Fibroblast of skin of back (primary cell): Measurements from ENCODE around the gene AURKA.
"Not testable (repeated sequence)": the region's sequence is repeated elsewhere in the genome, so short reads cannot be mapped to it uniquely, and the experiment has no call there.

Source experiments
- DNase-seq: peaks from one replicate; pipeline ENCODE4 v3.0.0-alpha.2; 2013

The AURKA gene

DNA sequence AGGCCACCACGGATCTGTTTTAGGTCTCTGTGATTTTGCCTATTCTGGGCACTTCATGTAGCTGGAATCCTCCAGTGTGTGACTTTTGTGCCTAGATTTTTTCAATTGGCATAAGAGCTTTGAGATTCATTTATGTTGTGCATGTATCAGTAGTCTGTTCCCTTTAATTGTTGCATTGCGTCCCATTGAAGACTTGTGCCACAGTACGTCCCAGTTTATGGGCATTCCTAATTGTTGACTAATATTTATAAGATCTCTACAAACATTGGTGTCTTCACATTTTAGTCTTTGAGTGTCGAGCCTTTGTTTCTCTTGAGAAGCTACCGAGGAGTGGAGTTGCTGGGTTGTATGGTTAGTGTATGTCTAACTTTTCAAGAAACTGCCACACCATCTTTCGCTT, 33.9 kb downstream of the AURKA start:
- no peak for DNase-seq

DNA sequence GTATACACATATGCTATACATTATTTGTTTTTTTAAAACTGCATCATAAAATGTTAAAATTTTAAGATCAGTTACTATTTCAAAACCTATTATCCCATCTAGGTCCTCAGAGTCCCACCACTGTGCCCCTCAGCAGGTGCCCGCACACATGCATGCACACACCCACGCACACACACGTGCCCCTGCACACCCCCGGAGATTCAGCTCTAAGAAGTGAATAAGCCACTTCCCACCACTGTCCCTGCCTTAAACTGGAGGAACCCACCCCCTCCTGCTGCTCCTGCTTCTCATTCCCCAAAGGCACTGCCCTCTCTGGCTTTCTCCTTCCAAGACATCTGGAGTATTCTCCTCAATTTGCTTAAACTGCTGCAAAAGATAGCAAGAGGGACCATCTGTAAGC, 38.7 kb downstream of the AURKA start:
- DNase-seq: no peak

GRCh38 chr20:56352345-56353055, 39.5 kb downstream of the AURKA start:
- DNase-seq: no peak

DNA sequence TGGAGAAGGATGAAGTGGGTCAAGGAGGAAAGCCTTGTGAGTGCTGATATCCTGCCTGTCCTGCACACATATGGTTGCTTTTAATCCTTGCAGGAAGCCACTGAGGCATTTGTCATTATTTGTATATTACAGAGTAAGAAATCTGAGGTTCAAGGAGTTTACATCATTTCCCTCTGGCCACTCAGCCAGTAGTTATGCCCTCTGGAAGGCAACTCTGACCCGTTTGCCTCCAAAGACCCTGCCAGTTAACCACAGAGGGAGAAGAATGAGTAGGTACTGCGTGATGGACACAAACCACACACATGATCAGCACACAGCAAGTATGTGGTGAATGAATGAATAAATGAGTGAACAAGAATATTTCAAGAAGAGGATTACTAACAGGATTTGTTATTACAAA, 41.2 kb downstream of the AURKA start:
- DNase-seq: peak; percentile 25

DNA sequence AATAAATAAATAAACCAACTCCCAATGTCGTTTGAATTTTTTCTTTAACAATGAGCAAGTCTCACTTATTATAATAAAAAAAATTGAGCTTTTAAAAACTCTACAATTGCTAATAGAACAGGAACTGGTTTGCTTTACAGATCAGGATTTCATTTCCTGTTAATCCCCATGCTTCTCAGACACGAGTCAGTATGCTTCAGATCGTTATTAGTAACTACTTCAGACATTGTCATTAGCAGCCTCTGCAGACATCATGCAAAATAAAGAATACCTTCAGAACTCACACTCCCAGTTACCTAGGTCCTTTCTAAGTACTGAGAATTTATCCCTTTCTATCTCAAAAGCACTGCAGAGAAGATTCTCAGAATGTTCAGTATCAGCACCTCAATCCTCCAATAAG, 43.3 kb downstream of the AURKA start:
- no peak for DNase-seq

- no peak for DNase-seq
Measured at GRCh38 chr20:56348305-56348693, 43.7 kb downstream of the AURKA start.

DNA sequence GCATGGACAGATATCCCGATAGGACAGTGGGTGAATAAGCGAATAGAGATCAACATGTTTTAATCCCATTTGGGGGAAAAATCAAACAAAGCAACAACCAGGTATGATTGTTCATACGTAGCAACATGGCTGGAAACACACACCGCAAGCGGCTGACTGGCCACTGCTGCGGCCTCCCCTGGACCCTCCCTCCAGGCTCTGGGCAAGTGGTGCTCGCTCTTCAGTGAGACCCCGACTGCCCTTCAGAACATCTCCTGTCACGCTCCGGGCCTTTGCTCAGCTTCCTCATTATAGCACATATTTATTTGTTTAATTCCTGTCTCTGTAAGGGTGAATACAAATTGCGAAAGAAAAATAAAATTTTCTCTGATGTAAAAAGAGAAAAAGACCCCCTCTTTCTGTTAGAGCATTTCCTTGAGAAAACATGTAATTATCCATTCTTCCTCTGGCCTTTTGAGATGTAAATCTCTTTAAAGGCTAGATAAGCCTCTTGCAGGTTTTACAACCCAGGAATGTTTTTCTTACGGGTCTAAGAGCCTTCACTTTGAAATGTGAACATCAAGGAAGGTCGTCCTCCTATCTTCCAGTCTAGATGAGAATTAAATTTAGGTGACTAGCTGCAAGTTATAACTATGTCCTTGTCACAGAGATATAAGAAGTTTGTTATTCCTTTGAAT, 44.2 kb downstream of the AURKA start:
- no peak for DNase-seq

GRCh38 chr20:56345911-56346310, 46.1 kb downstream of the AURKA start:
- DNase-seq: no peak

- DNase-seq: peak; percentile 36
Measured at GRCh38 chr20:56343861-56344381, 48.1 kb downstream of the AURKA start.

DNA sequence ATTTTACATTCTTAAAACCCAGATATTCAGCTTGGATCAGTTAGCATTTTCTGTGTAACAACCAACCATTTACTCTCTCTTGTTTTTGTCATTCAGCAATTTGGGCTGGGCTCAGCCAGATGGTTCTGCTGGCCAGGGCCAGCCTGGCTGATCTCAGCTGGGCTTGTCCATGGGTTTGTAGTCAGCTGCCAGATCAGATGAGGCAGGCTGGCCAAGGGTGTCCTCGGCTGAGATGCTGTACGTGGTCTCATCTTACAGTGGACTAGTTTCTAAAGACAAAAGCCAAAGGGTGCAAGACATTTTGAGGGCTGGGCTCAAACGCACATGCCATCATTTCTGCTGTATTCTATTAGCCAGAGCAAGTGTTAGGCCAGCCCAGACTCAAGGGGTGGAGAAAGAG, 49.2 kb downstream of the AURKA start:
- DNase-seq: no peak

- not testable (repeated sequence) for DNase-seq
Measured at GRCh38 chr20:56336709-56337108, 55.3 kb downstream of the AURKA start.

DNA sequence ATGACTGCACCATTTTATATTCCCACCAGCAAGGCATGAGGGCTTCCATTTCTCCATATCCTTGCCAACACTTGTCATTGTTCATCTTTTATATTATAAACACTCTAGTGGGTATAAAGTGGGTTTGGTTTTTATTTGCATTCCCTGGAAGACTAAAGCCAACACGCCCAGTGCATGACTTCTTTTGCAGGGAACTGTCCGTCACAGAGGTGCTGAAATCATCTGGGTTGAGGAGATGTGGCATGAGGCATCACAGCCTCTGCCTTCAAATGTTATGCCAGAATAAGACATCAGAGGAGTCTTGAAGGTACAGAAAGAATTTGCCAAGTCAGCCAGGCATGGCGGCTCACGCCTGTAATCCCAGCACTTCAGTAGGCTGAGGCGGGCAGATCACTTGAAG, 63.2 kb downstream of the AURKA start:
- DNase-seq: peak; percentile 23

DNA sequence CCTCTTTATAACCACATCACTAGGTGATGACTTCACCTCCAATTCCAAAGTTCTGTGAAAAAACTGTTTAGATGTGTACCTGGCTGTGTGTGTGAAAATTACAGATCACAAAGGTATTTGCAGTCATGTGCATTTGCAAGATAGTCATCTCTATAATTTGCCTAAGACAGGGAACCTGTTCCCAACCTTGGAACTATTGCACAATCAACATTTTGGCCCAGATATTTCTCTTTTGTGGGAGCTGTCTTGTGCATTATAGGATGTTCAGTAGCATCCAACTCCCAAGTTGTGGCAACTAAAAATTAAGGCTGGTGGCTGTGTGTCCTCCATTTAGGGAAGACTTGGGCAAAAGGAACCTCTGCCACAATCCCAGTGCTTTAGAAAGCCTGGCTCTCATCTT, 67.2 kb downstream of the AURKA start:
- no peak for DNase-seq

GRCh38 chr20:56323656-56324055, 68.4 kb downstream of the AURKA start:
- DNase-seq: no peak

- DNase-seq: no peak
Measured at GRCh38 chr20:56323206-56323605, 68.8 kb downstream of the AURKA start.

- DNase-seq: no peak
Measured at GRCh38 chr20:56322681-56323080, 69.3 kb downstream of the AURKA start.
